Inflammatory macrophage treated with lipopolysaccharide for 4 hours (primary cell): ENCODE measurements around the gene SORCS2.

Experiments used
- DNase-seq: peaks from one replicate; pipeline ENCODE4 v3.0.0-alpha.2; 2020

SORCS2 gene

DNA sequence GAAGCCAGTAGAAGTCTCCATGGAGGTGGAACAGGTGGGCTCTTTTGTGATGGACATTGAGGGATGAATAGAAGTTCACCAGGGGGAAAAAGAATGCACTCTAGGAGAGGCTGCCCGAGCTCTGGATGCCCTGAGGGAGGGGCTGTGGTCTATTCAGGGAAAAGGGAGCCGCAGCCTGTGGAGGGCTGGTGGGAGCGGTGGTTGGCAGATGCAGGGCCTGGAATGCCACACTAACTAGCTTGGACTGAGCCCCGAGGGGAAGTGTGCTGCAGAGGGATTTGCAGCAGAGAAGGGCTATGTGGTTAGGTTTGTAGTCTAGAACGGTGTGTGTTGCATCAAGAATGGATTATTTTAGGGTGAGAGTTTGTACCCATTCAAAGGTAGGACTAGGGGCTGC is 271.9 kb downstream of the SORCS2 start:
- no peak for DNase-seq

DNA sequence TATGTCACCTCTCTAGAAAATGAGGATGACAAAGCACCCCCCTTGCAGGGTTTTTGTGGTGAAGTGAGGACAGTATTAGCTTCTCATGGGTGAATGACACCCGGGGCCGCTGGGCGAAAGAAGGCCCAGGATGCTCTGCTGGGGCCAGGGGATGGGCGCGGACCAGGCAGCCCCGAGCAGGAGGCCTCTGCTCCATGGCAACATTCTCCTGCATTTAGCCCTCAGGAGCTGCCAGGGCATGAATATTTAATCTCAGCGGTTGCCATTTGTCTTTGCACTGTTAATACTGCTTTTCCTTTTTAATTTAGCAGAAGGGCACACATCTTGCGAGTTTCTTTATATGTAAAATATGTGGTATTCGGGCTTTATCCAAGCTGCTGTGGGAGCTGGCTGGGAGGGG is 272.7 kb downstream of the SORCS2 start:
- DNase-seq, result no peak

DNA sequence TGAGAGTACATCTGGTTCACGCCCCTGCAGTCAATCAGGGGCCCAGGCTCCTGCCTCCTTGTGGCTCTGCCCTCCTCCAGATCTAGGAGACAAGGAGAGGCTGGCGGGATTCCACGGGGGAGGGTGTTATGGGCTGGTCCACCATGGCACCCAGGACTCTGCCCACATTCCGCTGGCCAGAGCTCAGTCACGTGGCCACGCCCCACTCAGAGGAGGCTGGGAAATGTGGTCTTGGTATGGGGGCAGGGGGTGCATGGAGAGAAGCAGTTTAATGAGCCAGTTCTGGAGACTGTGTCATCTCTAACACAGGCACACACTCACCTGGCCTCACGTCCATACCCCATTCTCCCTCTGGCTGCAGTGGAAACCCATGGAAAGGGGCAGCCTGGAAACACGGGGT is 273.9 kb downstream of the SORCS2 start:
- no peak for DNase-seq

DNA sequence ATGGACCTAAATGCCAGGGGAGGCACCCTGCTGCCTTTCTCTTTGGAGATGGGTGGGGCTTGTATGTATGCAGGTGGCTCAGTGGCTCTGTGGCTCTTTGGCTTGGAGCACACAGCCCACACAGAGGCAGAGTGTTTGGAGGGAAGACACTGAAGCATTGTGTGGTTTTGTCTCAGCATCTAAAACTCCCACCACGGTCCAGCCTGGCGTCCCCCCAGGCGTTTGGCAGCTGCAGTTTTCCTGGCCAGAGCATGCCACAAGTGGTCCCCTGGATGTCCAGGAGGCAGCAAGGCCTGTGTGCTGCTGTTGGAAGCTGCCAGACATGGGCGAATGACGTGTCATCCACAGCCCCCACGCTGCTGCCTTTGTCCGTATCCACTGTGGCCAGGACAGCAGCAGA is 274.6 kb downstream of the SORCS2 start:
- no peak for DNase-seq

DNA sequence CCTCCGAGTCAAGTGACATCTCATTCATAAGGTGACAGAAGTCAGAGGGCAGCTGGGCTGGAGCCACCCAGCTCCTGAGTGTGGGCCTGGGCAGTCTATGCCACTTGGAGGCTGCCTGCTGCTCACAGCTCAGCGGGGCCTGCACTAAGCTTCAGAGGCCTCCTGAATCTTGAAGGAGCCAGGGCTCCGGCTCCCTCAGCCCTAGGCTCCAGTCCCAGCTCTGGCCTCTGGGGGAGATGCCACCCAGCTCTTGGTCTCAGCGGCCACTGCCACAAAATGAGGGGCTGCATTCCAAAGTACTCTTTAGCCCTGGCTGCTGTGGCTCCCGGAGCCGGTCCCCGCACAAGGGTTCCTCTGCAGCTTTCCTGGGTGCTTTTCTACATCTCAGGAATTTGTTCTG is 275.1 kb downstream of the SORCS2 start:
- no peak for DNase-seq

DNA sequence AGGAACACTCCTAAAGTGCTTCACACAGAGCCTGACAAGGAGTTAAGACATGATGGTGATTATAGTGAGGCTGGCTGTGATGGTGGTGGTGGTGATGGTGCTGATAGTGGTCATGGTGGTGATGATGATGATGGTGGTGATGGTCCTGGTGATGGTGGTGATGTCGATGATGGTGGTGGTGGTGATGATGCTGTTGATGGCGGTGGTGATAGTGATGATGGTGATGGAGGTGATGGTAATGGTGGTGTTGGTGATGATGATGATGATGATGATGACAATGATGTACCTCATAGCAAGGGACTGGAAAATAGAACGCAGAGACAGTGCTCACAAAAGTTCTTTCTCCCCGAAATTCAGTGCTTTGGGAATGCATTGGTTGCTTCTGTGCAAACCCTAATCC is 276.7 kb downstream of the SORCS2 start:
- DNase-seq, result no peak

DNA sequence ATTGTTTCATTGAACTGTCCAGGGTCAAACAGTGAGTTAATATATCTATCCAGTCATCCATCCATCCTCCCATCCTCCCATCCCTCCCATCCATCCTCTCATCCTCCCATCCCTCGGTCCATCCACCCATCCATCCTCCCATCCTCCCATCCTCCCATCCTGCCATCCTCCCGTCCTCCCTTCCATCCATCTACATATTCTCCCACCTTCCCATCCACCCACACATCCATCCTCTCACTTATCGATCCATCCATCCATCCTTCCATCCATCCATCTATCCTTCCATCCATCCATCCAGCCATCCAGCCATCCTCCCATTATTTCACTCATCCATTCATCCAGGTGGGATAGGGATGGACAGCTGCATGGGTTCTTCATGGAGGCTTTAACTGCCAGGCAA is 277.8 kb downstream of the SORCS2 start:
- no peak for DNase-seq

DNA sequence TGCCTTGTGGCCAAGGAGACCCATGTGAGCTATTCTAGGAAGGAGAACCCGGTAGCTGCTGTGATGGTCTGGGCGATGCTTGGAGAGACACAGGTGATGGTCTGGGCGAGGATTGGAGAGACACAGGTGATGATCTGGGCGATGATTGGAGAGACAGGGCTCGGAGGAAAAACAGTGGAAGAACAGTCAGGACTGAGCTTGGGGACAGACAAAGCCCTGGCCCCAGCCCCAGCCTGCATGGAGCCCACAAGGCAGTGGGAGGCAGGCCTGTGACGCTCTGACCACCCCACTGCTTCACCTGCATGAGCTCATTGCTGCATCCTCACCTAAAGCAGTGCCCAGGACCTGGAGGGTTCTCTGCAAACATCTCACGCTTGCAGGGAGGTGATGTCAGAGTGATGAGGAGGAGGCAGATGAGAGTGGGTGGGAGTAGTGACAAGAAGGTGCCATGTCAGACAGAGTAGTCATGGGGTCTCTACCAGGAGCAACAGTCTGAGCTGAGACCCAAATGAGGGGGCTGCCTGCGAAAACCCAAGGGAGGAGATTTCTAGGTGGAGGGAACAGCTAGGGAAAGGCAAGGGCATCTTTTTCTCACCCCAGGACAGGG is 278.3 kb downstream of the SORCS2 start:
- DNase-seq, result no peak

DNA sequence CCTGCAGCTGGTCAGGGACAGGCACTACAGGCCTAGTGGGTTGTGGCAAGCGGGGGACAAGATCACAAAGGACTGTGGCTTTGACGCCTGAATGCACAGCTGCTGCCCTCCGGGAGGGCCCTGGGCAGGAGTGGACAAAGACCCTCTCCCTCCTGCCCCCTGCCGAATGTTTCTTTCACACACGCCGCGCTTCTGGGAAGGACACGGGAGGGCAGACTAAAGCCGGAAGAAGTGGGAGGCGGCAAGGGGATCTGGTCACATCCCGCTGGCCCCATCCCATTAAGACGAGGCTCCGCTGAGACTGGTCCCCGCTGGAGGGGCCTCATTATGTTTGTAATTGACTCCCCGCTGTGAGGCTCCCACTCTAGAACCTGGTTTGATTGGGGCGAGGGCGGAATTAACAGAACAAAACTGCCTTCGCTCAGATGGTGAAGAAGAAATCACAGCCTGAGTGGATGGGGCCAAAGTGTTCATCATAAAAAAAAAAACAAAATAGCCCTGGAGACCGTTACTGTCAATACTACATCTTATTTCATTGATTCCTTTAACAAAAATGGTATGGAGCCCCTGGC is 280.2 kb downstream of the SORCS2 start:
- DNase-seq, result no peak

DNA sequence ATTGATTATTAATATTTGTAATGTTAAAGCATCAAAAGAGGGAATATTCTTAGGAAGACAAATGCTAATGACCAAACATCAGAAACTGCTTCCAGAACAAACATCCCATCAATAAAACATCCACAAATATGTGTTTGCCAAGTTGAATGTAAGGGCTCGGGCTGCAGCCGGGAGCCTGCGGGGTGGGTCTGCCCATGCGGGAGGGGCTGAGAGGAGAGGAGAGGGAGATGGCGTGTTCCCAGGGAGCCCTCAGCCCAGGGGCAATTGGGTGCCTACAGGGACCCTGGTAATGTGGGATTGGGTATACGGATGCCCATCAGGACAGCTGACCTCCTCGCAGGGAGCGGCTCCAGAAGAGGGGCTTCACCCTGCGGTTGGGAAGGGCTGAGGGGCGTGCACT is 280.7 kb downstream of the SORCS2 start:
- DNase-seq, result no peak

DNA sequence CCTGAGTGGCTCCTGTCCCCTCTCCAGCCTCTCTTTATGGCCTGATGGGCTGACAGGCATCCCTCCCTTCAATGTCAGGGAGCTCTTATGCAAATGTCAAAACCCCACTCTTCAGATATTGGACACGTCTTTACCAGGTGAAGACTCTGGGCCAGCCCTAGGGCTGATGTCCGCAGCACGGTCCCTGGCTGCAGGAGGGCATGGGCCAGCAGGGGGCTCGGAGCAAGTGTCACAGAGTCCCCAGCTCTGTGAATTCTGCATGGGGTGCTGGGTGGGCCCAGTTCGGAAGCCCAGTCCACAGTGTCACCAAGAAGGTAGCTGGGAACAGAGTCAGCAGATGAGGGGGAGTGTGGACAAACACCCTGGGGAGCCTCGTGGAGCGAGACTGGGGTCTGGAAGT is 282.0 kb downstream of the SORCS2 start:
- DNase-seq, result no peak

DNA sequence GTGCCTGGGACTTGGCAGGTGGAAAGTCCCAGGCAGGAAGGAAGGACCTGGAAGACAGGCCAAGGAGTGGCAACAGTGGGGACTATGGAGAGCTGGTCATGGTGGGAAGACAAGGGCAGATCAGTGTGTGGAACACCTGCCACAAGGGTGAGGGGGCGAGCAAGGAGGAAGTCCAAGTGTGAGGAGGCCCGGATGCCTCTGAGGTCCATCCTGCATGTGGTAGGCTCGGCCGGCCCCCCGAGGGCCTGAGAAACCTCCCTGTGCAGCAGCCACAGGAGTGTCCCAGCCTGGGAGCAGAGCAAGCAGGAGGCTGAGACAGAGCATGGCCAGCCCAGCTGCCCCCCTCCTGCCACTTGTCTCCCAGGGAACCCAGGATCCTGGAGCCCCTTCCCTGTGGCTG is 282.9 kb downstream of the SORCS2 start:
- DNase-seq, result no peak

DNA sequence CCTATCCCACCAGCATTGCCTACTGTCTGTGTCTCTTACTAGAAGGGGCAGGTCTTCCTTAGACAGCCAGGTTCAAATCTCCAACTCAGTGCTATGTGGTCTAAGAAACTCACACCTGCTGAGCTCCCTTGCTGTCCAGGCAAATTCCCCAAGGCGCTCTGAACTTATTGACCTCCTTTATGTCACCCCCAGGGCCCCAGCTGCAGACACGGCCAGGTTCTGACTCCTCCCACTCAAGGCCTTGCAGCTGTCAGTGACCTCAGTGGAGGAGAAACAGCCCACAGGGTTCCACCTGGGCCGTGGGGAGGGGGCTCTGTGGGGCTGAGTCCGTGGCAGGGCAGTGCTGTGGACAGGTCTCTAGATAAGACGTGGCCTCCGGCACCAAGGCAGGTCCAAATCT is 284.5 kb downstream of the SORCS2 start:
- no peak for DNase-seq

DNA sequence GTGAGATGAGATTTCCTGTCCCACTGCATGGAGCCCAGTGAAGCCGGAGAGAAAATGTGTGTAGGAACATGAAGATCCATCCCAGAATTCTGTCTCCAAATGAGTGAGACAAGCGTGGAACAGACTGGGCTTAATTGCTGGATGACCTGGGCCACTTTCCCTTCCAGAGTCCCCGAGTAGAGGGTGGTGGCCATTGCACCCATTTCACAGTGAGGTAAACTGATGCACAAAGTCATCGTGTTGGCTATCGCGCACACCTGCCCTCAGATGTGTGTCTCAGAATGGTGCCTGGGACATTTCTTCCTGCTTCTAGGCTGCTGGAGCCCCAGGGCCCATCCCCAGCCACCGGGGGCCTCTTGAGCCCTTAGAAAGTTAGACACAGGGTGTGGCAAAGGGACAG is 285.4 kb downstream of the SORCS2 start:
- DNase-seq, result no peak

DNA sequence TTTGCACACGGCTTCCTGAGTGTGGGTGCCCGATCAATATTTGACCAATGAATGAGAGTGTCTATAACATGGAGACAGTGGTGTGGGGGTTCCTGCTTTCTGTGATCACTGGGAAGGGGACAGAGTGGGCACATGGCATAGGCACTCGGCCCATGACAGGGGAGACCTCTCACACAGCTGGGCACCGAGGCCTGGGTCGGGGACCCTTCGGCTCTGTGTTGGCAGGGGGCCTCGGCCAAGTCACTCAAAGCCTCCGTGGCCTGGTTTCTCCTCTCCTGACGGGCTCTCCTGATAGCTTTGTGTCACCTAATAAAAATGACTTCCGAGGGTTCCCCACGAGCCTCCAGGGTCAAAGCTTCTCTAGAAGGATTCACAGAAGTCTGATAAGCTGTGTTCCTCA is 286.3 kb downstream of the SORCS2 start:
- DNase-seq, result no peak

DNA sequence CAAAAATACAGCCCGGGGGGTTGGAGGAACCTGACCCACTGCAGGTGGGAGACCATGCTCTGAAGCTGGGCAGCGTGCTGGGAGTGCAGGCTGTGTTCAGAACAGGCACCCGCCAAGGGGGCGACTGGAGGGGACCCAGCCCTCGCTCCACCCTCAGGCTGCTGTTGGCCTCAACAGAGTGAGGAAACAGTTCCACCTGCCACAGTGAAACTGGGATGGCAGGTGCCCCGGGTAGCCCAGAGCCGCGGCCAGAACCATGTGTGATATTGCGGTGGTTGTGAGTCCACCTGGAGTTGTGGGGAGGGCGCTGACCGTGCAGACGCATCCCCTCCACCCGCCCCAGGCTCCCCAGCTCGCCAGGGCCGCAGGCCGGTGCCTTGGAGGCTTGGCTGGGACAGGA is 288.1 kb downstream of the SORCS2 start:
- DNase-seq, result no peak

DNA sequence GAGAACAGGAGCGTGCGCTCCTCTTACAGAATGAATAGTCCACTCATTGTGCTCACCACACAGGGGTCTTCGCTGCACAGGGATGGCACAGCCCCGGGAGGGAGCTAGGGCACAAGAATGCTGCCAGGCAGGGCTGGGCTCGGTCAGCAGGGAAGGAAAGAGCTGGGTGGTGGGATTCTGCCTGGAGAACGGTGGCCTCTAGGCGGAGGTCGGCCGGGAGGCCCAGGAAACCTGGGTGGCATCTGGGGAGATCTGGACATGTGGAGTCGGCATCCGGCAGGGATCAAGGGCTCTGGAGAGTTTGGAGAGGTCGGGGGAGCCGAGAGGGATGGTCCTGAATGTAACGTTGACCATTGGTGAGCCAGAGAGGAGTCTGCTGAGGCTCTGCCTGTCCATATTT is 288.9 kb downstream of the SORCS2 start:
- DNase-seq, result no peak

DNA sequence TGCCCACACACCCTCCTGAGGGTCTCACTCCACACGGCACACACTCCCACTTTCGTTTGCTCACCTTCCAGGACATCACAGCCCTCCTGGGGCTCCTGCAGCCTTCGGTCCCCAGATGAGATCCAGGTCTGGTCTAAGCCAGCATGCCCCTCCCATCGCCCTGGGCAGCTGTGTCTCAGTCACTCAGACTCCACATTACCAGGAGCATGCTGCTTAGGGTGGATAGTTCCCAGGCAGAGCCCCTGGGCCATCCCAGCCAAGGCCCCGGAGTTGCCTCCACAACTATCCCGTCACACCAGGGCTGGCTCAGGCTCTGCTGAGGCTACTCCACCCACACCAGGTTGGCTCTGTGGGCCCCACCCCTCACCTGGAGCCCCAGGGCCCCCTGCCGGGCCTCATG is 292.8 kb downstream of the SORCS2 start:
- no peak for DNase-seq

DNA sequence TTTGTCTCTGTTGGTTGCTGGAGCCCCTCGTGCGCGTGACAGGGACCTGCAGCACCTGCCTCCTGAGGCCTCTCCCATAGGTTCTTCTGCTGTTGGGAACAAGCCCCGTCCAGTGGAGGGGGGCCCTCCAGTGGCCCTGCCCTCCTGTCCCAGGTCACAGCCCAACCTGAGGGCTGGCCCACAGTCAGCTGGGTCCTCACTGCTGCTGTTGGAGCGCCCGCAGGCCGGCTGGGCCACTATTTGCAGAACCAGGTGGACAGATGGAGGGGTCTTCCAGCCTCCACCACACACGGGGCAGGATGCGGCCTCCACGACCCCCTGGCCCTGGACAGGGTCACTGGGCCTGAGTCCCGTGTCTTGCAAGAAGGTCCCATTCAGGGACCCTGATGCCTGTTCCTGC is 293.8 kb downstream of the SORCS2 start:
- DNase-seq, result no peak

DNA sequence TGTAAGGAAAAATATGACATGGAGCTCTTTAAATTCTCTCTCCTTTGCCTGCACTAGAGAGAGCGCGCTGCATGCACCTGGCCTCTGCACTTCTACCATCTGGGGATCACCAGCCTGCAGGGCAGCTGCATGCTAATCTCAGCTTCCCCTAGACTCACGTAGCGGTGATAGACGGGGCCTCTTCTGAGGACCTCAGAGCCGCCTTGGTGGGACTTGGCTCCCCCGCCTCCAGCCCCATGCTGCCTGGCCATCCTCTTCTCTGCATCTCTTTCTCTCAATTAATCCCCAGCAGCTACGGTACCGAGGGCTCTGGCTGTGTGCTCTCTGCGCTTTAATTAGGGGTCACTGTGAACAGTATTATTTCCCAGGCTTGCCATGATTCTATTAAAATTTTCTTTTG is 295.2 kb downstream of the SORCS2 start:
- no peak for DNase-seq

DNA sequence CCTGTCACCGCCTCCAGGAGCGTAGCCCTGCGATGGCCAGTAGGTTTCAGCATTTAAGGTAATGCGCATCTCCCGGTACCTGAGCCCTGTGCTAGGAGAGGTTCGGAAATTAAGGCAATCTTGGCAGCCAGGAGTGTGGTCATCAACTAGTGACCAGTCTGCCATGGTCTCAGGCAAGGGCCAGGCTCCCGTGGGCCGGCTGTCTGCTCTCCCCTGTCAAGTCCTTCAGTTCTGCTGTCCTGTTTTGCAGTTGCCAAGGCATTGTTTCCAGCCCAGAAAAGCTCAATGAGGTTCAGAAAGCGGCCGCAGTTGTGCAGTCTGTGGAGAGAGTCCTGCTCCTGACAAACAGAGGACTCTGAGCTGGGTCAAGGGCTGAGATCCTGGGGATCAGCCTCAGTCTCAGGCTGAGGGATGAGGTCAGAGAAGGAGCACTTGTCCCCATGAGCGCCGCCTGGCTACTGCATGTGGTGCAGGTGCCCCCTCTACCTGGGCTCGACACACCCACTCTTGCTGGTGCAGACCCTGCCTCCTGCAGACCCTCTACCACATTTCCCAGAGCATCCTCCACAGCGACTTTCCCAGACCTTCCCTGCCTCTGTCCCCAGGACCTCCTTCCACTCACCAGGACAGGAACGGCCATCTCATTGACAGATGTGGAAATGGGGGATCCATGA is 295.8 kb downstream of the SORCS2 start:
- DNase-seq, result no peak

DNA sequence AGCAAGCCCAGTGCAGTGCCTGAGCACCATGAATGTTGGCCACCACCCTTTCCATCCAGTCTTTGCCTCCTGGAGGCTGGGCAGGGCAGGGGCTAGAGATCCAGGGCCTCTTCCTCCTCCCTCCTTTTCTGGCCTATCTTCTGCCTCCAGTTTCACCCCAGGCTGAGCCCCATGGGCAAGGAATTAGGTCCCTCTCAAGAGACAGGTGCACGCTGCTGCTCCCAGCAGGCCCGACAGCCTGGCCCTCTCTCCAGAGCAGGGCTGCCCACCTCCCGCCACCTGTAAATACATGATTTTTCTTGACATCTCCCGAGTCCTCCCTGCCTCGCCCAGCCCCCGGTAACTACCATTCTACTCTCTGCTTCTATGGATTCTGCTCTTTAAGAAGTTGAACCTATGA is 299.6 kb downstream of the SORCS2 start:
- DNase-seq, result no peak

DNA sequence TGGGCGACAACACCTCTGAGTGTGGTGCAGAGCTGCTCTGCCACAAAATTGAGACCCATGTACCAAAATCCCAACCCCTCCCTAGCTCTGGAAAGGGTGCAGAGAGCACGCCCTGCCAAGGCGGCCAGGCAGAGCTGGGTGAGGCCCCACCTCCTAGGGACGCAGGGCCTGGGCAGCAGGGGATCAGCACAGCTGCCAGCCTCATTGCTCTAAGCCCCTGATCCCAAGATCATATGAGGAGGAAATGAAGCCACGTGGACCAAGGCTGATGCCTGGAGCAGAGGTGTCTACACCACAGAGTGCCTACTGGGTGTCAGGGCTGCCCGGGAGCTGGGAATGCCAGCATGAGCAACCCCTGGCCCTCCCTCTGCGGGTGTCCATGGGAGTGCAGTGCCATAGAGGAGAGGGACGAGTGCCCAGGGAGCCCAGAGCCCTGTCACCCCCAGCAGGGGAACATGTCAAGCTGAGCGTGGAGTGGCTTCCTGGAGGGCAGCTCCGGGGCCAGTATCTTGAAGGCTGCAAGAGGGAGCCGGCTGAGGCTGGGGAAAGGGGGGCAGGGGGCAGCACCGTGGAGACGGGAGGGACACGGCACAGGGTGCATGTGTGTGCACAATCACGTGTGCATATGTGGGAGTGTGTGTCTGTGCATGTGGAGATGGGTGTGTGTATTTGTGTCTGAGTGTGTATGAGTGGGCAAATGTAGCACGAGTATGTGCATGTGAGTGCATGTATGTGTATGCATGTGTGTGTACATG is 306.3 kb downstream of the SORCS2 start:
- DNase-seq, result no peak

DNA sequence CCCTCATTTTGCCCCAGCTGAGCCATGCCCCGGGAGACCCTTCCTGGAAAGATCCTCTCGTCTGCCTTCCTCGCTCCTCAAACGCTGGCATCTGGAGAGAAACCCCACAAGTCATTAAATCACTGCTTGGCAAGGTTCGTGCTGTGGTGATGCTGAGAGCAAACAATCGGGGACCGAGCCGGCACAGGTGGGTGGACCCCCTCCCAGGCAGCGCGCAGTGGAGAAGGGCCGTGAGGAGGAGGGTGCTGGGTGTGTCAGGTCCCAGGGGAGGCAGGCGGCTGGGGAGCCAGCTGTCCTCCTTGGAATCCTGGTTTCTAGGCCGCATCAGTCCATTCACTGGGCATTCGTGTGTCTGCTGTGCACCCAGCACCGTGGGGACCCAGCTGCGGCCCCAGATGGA is 307.3 kb downstream of the SORCS2 start:
- DNase-seq, result no peak
